HAP-1 (cell line): ENCODE data around the gene SLC22A31.
"Not testable (repeated sequence)": the region's sequence is repeated elsewhere in the genome, so short reads cannot be mapped to it uniquely, and the experiment has no call there.

Source experiments
- DNase-seq, 2 experiments: peaks; one replicate each; pipeline ENCODE4 v3.0.0-alpha.2; 2016 to 2020; ENCODE audit warnings: low spot score in 2 of 2
- H3K27me3 ChIP-seq: fragments of 250-450 bp; sonication (Bioruptor Pico); 2 replicates; pipeline ENCODE4 v1.5.1; 2020; ENCODE audit warnings: low read depth, mild to moderate bottlenecking, moderate library complexity
- H3K36me3 ChIP-seq: fragments of 250-450 bp; sonication (Bioruptor Pico); replicated peaks from 2 replicates; pipeline ENCODE4 v1.5.1; 2020; ENCODE audit warnings: mild to moderate bottlenecking
- H3K4me1 ChIP-seq: fragments of 250-450 bp; sonication (Bioruptor Pico); 2 replicates; pipeline ENCODE4 v1.5.1; 2020; ENCODE audit warnings: mild to moderate bottlenecking
- H3K4me3 ChIP-seq: fragments of 250-450 bp; sonication (Bioruptor Pico); 2 replicates; pipeline ENCODE4 v1.5.1; 2020; ENCODE audit warnings: mild to moderate bottlenecking, moderate library complexity
- H3K9me3 ChIP-seq: fragments of 250-450 bp; sonication (Bioruptor Pico); 2 replicates; pipeline ENCODE4 v1.5.1; 2020; ENCODE audit warnings: mild to moderate bottlenecking, moderate library complexity
- in situ Hi-C: fragments of 300-500 bp; cut with MboI; formaldehyde crosslinking; loops from 3 replicates; pipeline ENCODE4 v1.14.3; 2020; ENCODE audit warnings: low sequenced_read_pairs, inconsistent platforms, mixed read lengths

SLC22A31 gene

GRCh38 chr16:89165681-89165979 lies 34.7 kb downstream of the SLC22A31 start:
- not testable (repeated sequence) for H3K4me1 ChIP-seq, H3K27me3 ChIP-seq, DNase-seq, H3K9me3 ChIP-seq, H3K36me3 ChIP-seq, H3K4me3 ChIP-seq
- in situ Hi-C loops = loop anchor here (10.0 kb wide), 2 partner anchors 231 to 351 kb away; partner anchors contain the start of gene APRT

GRCh38 chr16:89164847-89165680 lies 35.3 kb downstream of the SLC22A31 start:
- in situ Hi-C loops = loop anchor here (10.0 kb wide), 2 partner anchors 230 to 350 kb away; partner anchors contain the start of gene APRT
- H3K27me3 ChIP-seq = no peaks in the 10 kb centered on the region

GRCh38 chr16:89164436-89164835 lies 35.9 kb downstream of the SLC22A31 start:
- Histone ChIP-seq H3K9me3 (no peaks in the 10 kb centered on the region), H3K4me1 (peaks cover 3% of the 10 kb centered on the region; the same call in 1 of the 2 replicates), H3K27me3 (no peaks in the 10 kb centered on the region), H3K36me3 (no peaks in the 10 kb centered on the region), H3K4me3 (no peak overlapping the region)
- in situ Hi-C loops = loop anchor here (10.0 kb wide), 2 partner anchors 230 to 350 kb away; partner anchors contain the start of gene APRT
- no peak for DNase-seq

More at GRCh38 chr16:89164847-89165680, 35.3 kb downstream of the SLC22A31 start:
- Histone ChIP-seq H3K9me3 (no peaks in the 10 kb centered on the region), H3K4me1 (peaks cover 3% of the 10 kb centered on the region; the same call in 1 of the 2 replicates), H3K4me3 (no peak overlapping the region), H3K36me3 (no peaks in the 10 kb centered on the region)
- no peak for DNase-seq

- H3K4me3 ChIP-seq = no peak overlapping the region
- in situ Hi-C loops = loop anchor here (10.0 kb wide), 2 partner anchors 228 to 348 kb away; partner anchors contain the start of gene APRT
- no peaks in the 10 kb centered on the region for H3K36me3 ChIP-seq
- H3K4me1 ChIP-seq = peaks cover 3% of the 10 kb centered on the region; the same call in 1 of the 2 replicates
- no peaks in the 10 kb centered on the region for H3K27me3 ChIP-seq
- no peak for DNase-seq
- H3K9me3 ChIP-seq = no peaks in the 10 kb centered on the region
These were observed 37.0 kb downstream of the SLC22A31 start for GRCh38 chr16:89163297-89163696.

GRCh38 chr16:89161763-89162713 lies 38.3 kb downstream of the SLC22A31 start:
- in situ Hi-C loops = loop anchor here (10.0 kb wide), 2 partner anchors 227 to 347 kb away; partner anchors contain the start of gene APRT

GRCh38 chr16:89160977-89161701 lies 39.2 kb downstream of the SLC22A31 start:
- Histone ChIP-seq H3K4me3 (no peak overlapping the region), H3K27me3 (no peaks in the 10 kb centered on the region), H3K4me1 (no peaks in the 10 kb centered on the region), H3K36me3 (no peaks in the 10 kb centered on the region), H3K9me3 (no peaks in the 10 kb centered on the region)
- no peak for DNase-seq
- in situ Hi-C loops = loop anchor here (10.0 kb wide), 2 partner anchors 226 to 346 kb away; partner anchors contain the start of gene APRT

More at GRCh38 chr16:89161763-89162713, 38.3 kb downstream of the SLC22A31 start:
- H3K4me1 ChIP-seq = no peaks in the 10 kb centered on the region; the same call in 1 of the 2 replicates
- no peak for DNase-seq
- H3K36me3 ChIP-seq = no peaks in the 10 kb centered on the region
- no peaks in the 10 kb centered on the region for H3K9me3 ChIP-seq
- no peaks in the 10 kb centered on the region for H3K27me3 ChIP-seq
- no peak overlapping the region for H3K4me3 ChIP-seq

- no peaks in the 10 kb centered on the region for H3K27me3 ChIP-seq
- H3K4me3 ChIP-seq = no peak overlapping the region
- no peaks in the 10 kb centered on the region for H3K4me1 ChIP-seq
- no peak for DNase-seq
- no peaks in the 10 kb centered on the region for H3K9me3 ChIP-seq
- no peaks in the 10 kb centered on the region for H3K36me3 ChIP-seq
- in situ Hi-C loops = loop anchor here (10.0 kb wide), 2 partner anchors 225 to 345 kb away; partner anchors contain the start of gene APRT
These were observed 40.4 kb downstream of the SLC22A31 start for GRCh38 chr16:89159850-89160354.

- Histone ChIP-seq H3K9me3 (no peaks in the 10 kb centered on the region), H3K36me3 (no peaks in the 10 kb centered on the region), H3K4me3 (no peak overlapping the region), H3K27me3 (no peaks in the 10 kb centered on the region), H3K4me1 (no peaks in the 10 kb centered on the region)
- no peak for DNase-seq
- in situ Hi-C loops = no loop called here
These were observed 41.1 kb downstream of the SLC22A31 start for GRCh38 chr16:89159066-89159849.

- Histone ChIP-seq H3K4me1 (no peaks in the 10 kb centered on the region), H3K27me3 (no peaks in the 10 kb centered on the region), H3K36me3 (no peaks in the 10 kb centered on the region), H3K9me3 (no peaks in the 10 kb centered on the region), H3K4me3 (no peak overlapping the region)
- in situ Hi-C loops = no loop called here
- DNase-seq = no peak
These were observed 42.6 kb downstream of the SLC22A31 start for GRCh38 chr16:89157778-89158177.

- Histone ChIP-seq H3K4me3 (no peak overlapping the region), H3K9me3 (no peaks in the 10 kb centered on the region), H3K36me3 (no peaks in the 10 kb centered on the region), H3K4me1 (no peaks in the 10 kb centered on the region), H3K27me3 (no peaks in the 10 kb centered on the region)
- in situ Hi-C loops = no loop called here
- DNase-seq = no peak
These were observed 43.3 kb downstream of the SLC22A31 start for GRCh38 chr16:89156740-89157645.

- H3K27me3 ChIP-seq = no peaks in the 10 kb centered on the region
- H3K9me3 ChIP-seq = no peaks in the 10 kb centered on the region
- in situ Hi-C loops = no loop called here
- DNase-seq = no peak
- H3K36me3 ChIP-seq = peaks cover 2% of the 10 kb centered on the region; the same call in 1 of the 2 replicates
- no peaks in the 10 kb centered on the region for H3K4me1 ChIP-seq
- no peak overlapping the region for H3K4me3 ChIP-seq
These were observed 44.2 kb downstream of the SLC22A31 start for GRCh38 chr16:89155851-89156739.
